ENCODE measurements around the gene CCDC40. TPM values are rescaled to one million over a fixed set of nuclear protein-coding genes. Genes with fewer than 3 reads are reported as not detected.

CCDC40 gene
- total RNA-seq = 22.6 TPM
- 5.1 TPM for polyA plus RNA-seq (ENCODE audit: insufficient read depth, low read depth, low replicate concordance)
- long read RNA-seq, donor 1, partial matches to known transcripts = 0 of 1 reads
- long read RNA-seq, donor 1, other reads (novel, unspliced or antisense) = 0 of 1 reads
- long read RNA-seq, donor 2, partial matches to known transcripts = 0 of 1 reads
- long read RNA-seq, donor 2, other reads (novel, unspliced or antisense) = 0 of 1 reads
- long read RNA-seq, donor 3, partial matches to known transcripts = 0 of 1 reads
- long read RNA-seq, donor 3, other reads (novel, unspliced or antisense) = 0 of 1 reads
- long read RNA-seq, donor 4 = 0 reads
- long read RNA-seq, donor 5 = 0 reads
- long read RNA-seq, donor 6 = 0 reads
- long read RNA-seq, donor 7, partial matches to known transcripts = 8 of 20 reads
- long read RNA-seq, donor 7, other reads (novel, unspliced or antisense) = 10 of 20 reads
- long read RNA-seq, donor 8, partial matches to known transcripts = 0 of 1 reads
- long read RNA-seq, donor 8, other reads (novel, unspliced or antisense) = 0 of 1 reads
- long read RNA-seq, donor 9 = 0 reads
- long read RNA-seq, donor 10, partial matches to known transcripts = 0 of 1 reads
- long read RNA-seq, donor 10, other reads (novel, unspliced or antisense) = 0 of 1 reads

DNA sequence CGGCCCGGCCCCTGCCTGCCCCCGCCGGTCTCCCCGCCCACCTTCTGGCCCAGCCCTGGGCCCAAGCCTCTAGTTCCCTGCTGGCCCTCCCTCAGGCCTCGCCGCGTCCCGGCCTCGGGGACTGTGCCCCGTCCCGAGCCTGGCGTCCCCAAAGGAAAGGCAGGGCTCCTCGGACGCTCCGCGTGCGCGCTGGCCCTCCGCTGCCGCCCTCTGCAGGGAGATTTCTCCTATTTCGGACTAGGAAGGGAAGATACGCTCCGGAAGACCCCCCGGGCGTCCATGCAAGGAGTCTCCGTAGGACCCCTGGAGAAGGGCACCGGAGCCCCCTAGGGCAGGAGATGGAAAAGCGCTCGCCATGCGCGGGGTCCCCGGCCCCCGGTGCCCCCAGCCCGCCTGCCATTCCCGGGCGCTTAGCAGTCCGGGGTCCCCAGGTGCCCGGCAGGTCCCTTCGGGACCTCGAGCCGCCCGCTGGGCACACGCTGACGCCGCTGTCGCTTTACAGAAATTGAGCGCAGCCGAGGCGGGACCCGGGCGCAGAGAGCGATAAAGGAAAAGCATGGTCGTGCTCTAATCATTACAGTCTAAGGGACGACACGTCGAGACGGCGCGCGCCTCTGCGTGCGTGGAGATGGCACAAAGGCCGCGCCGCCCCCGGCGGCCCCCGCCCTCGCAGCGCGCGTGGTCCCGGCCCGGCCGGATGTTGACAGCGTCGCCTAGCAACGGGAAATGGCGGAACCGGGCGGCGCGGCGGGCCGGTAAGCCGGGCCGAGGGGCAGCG is at the start of gene CCDC40:
TSS of gene CCDC40 (plus strand) at position 706 of the 778 bp plus-strand sequence. CDS start at position 727, 21 bp downstream.
- H3K36me3 ChIP-seq (ENCODE audit: control insufficient read depth in 2 of 3, insufficient read depth in 3 of 3, low read length in 3 of 3) = no peaks in the 10 kb centered on the region
- H3K4me3 ChIP-seq (ENCODE audit: low read length in 3 of 3) = peak within 1 kb of the TSS; percentile 71 to 82 (median 80)
- no peaks in the 10 kb centered on the region for H3K27me3 ChIP-seq (ENCODE audit: control insufficient read depth, insufficient read depth, low read length)
- intact Hi-C loops (cut with DNase I) = no loop called here
- H3K9ac ChIP-seq (ENCODE audit: low read length in 3 of 3) = peak within 1 kb of the TSS; percentile 56 to 87 (median 60)
- H3K9me3 ChIP-seq (ENCODE audit: control insufficient read depth in 2 of 3, insufficient read depth in 1 of 3, low read length in 3 of 3) = no peaks in the 10 kb centered on the region
- FAIRE-seq = no peak
- H3K27ac ChIP-seq (ENCODE audit: low read depth in 2 of 2, low read length in 2 of 2) = peak within 1 kb of the TSS; percentile 91 to 92
- peak; percentile 86 to 97 (median 92) for DNase-seq
- TF ChIP-seq CTCF (IDR thresholded peaks at IDR 0.05; ENCODE audit: borderline replicate concordance, extremely low read depth, insufficient read depth) = no peak
- peaks cover 0 to 9% (median 3%) of the 10 kb centered on the region in 3 donors for H3K4me1 ChIP-seq (ENCODE audit: control insufficient read depth in 2 of 3, insufficient read depth in 2 of 3, low read depth in 1 of 3, low read length in 3 of 3)

DNA sequence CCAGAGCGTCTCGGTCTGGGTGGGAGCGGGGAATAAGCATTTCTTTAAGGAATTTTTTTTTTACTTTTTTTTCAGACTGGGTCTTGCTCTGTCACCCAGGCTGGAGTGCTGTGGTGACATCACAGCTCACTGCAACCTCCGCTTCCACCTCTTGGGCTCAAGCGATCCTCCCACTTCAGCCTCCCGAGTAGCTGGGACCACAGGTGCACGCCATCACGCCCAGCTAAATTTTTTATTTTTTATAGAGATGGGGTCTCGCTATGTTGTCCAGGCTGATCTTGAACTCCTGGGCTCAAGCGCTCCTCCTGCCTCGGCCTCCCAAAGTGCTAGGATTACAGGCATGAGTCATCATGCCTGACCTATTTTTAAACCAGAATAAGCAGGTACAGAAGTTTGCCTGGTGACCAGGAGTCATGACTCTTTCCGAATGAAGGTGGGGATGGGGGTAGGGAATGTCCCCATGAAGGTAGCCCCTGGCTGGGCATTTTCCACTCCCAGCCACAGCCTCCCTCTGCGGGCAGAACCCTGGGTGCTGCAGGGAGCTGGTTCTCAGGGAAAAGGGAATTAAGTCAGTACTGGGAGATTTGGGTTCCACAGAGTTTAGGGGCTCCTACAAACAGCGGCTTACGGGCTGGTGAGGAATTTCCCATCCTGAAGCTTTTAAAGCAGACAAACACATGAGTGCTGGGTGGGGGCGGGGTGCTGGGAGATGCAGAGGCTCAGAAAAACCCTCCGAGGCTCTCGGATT is 49.1 kb upstream of the CCDC40 start:
- FAIRE-seq (no peak), DNase-seq (peak in 2 of 5 donors; percentile 35 to 53)
- H3K27ac ChIP-seq (ENCODE audit: low read depth in 2 of 2, low read length in 2 of 2) = peak overlapping the region; percentile 27 to 50
- no peaks in the 10 kb centered on the region for H3K36me3 ChIP-seq (ENCODE audit: control insufficient read depth in 2 of 3, insufficient read depth in 3 of 3, low read length in 3 of 3)
- peak overlapping the region in 1 of 3 donors; percentile 24 for H3K4me3 ChIP-seq (ENCODE audit: low read length in 3 of 3)
- no peak for TF ChIP-seq CTCF (IDR thresholded peaks at IDR 0.05; ENCODE audit: borderline replicate concordance, extremely low read depth, insufficient read depth)
- no peaks in the 10 kb centered on the region for H3K9me3 ChIP-seq (ENCODE audit: control insufficient read depth in 2 of 3, insufficient read depth in 1 of 3, low read length in 3 of 3)
- peaks cover 3 to 28% (median 27%) of the 10 kb centered on the region in 3 donors for H3K4me1 ChIP-seq (ENCODE audit: control insufficient read depth in 2 of 3, insufficient read depth in 2 of 3, low read depth in 1 of 3, low read length in 3 of 3)
- no peaks in the 10 kb centered on the region for H3K27me3 ChIP-seq (ENCODE audit: control insufficient read depth, insufficient read depth, low read length)
- H3K9ac ChIP-seq (ENCODE audit: low read length in 3 of 3) = no peak overlapping the region
- intact Hi-C loops (cut with DNase I) = no loop called here

GRCh38 chr17:79987935-79988184 is 48.6 kb upstream of the CCDC40 start:
- TF ChIP-seq CTCF (IDR thresholded peaks at IDR 0.05; ENCODE audit: borderline replicate concordance, extremely low read depth, insufficient read depth) = no peak
- FAIRE-seq = no peak
- intact Hi-C loops (cut with DNase I) = no loop called here
- H3K27me3 ChIP-seq (ENCODE audit: control insufficient read depth, insufficient read depth, low read length) = no peaks in the 10 kb centered on the region
- no peak for DNase-seq
- H3K4me3 ChIP-seq (ENCODE audit: low read length in 3 of 3) = peak overlapping the region in 1 of 3 donors; percentile 24
- peaks cover 3 to 33% (median 32%) of the 10 kb centered on the region in 3 donors for H3K4me1 ChIP-seq (ENCODE audit: control insufficient read depth in 2 of 3, insufficient read depth in 2 of 3, low read depth in 1 of 3, low read length in 3 of 3)
- no peaks in the 10 kb centered on the region for H3K36me3 ChIP-seq (ENCODE audit: control insufficient read depth in 2 of 3, insufficient read depth in 3 of 3, low read length in 3 of 3)
- H3K9me3 ChIP-seq (ENCODE audit: control insufficient read depth in 2 of 3, insufficient read depth in 1 of 3, low read length in 3 of 3) = no peaks in the 10 kb centered on the region
- peak overlapping the region; percentile 50 to 65 for H3K27ac ChIP-seq (ENCODE audit: low read depth in 2 of 2, low read length in 2 of 2)
- no peak overlapping the region for H3K9ac ChIP-seq (ENCODE audit: low read length in 3 of 3)

Measured in kidney (tissue), 22 donors.